HG03060 (cell line): ENCODE measurements around the gene NPAS3.

Experiments
- ATAC-seq: cut with Tn5 transposase; IDR thresholded peaks from one replicate; pipeline ENCODE4 v1.9.1; 2021; ENCODE audit warnings: low read depth, moderate number of reproducible peaks; ENCODE audit not compliant: unreplicated experiment

NPAS3 gene

GRCh38 chr14:33590891-33591630 lies 652.4 kb downstream of the NPAS3 start:
- no peak for ATAC-seq

- no peak for ATAC-seq
These were observed 653.6 kb downstream of the NPAS3 start for GRCh38 chr14:33592297-33592696.

GRCh38 chr14:33596211-33597080 lies 657.8 kb downstream of the NPAS3 start:
- ATAC-seq = no peak

- no peak for ATAC-seq
These were observed 659.9 kb downstream of the NPAS3 start for GRCh38 chr14:33598582-33598981.

- no peak for ATAC-seq
These were observed 663.7 kb downstream of the NPAS3 start for GRCh38 chr14:33602396-33602795.

GRCh38 chr14:33606591-33606990 lies 667.9 kb downstream of the NPAS3 start:
- no peak for ATAC-seq

- no peak for ATAC-seq
These were observed 670.9 kb downstream of the NPAS3 start for GRCh38 chr14:33609582-33609981.

GRCh38 chr14:33610121-33610520 lies 671.4 kb downstream of the NPAS3 start:
- no peak for ATAC-seq

GRCh38 chr14:33611405-33612196 lies 672.9 kb downstream of the NPAS3 start:
- ATAC-seq = no peak

GRCh38 chr14:33612197-33612505 lies 673.5 kb downstream of the NPAS3 start:
- no peak for ATAC-seq

GRCh38 chr14:33617154-33617553 lies 678.5 kb downstream of the NPAS3 start:
- ATAC-seq = no peak

- no peak for ATAC-seq
These were observed 679.9 kb downstream of the NPAS3 start for GRCh38 chr14:33618361-33619105.

- ATAC-seq = no peak
These were observed 683.8 kb downstream of the NPAS3 start for GRCh38 chr14:33622496-33622895.

- ATAC-seq = no peak
These were observed 691.1 kb downstream of the NPAS3 start for GRCh38 chr14:33629792-33630191.

- ATAC-seq = no peak
These were observed 692.3 kb downstream of the NPAS3 start for GRCh38 chr14:33631021-33631420.

- ATAC-seq = no peak
These were observed 692.8 kb downstream of the NPAS3 start for GRCh38 chr14:33631441-33631840.

- ATAC-seq = no peak
These were observed 696.0 kb downstream of the NPAS3 start for GRCh38 chr14:33634631-33635030.

- ATAC-seq = no peak
These were observed 698.0 kb downstream of the NPAS3 start for GRCh38 chr14:33636716-33637115.

- ATAC-seq = no peak
These were observed 703.4 kb downstream of the NPAS3 start for GRCh38 chr14:33642080-33642479.

- no peak for ATAC-seq
These were observed 704.1 kb downstream of the NPAS3 start for GRCh38 chr14:33642691-33643244.
